ENCODE data around the gene HNRNPH1. TPM values are rescaled to one million over a fixed set of nuclear protein-coding genes. Genes with fewer than 3 reads are reported as not detected.
A peak's percentile ranks its signal among the peaks of the same experiment; 100 is the strongest.

The HNRNPH1 gene
- total and polyA plus RNA-seq, 2 of the 8 experiments (the other 6 are each of a cell fraction or from before 2014, with no cell fraction given): 170 to 735 TPM

- peak; percentile 81 for TF ChIP-seq CREB1 (IDR thresholded peaks at IDR 0.05)
Observed at GRCh38 chr5:179623003-179623905, at the start of gene HNRNPH1 (continued).

Data from H1 (cell line).